ENCODE data around the gene CTBP2. TPM values are rescaled to one million over a fixed set of nuclear protein-coding genes. Genes with fewer than 3 reads are reported as not detected.

Gene CTBP2
- total RNA-seq, 1 experiment from 2014 or later: 97.2 TPM

GRCh38 chr10:125011926-125012705 is 148.2 kb downstream of the CTBP2 start:
- no peaks in the 10 kb centered on the region for H3K9me3 Mint-ChIP-seq (ENCODE audit: unreplicated experiment)
- POLR2A ChIA-PET: no interaction called here
- TF ChIP-seq, protein P1, sequence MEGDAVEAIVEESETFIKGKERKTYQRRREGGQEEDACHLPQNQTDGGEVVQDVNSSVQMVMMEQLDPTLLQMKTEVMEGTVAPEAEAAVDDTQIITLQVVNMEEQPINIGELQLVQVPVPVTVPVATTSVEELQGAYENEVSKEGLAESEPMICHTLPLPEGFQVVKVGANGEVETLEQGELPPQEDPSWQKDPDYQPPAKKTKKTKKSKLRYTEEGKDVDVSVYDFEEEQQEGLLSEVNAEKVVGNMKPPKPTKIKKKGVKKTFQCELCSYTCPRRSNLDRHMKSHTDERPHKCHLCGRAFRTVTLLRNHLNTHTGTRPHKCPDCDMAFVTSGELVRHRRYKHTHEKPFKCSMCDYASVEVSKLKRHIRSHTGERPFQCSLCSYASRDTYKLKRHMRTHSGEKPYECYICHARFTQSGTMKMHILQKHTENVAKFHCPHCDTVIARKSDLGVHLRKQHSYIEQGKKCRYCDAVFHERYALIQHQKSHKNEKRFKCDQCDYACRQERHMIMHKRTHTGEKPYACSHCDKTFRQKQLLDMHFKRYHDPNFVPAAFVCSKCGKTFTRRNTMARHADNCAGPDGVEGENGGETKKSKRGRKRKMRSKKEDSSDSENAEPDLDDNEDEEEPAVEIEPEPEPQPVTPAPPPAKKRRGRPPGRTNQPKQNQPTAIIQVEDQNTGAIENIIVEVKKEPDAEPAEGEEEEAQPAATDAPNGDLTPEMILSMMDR (IDR thresholded peaks at IDR 0.05; ENCODE audit: insufficient read depth in 1 of 2, low read depth in 1 of 2, low read length in 1 of 2, severe bottlenecking in 1 of 2, unreplicated experiment in 1 of 2): no peak
- no peaks in the 10 kb centered on the region for H3K4me1 Mint-ChIP-seq (ENCODE audit: low read depth, unreplicated experiment)
- intact Hi-C loops (cut with micrococcal nuclease; ENCODE audit: unreplicated experiment): no loop called here
- peak overlapping the region; percentile 7 for H3K27ac Mint-ChIP-seq (ENCODE audit: unreplicated experiment)
- Histone ChIP-seq H3K27me3 (replicated peaks; ENCODE audit: control insufficient read depth, insufficient read depth, low read length) (no peaks in the 10 kb centered on the region), H3K4me3 (ENCODE audit: low read depth, low read length) (no peak overlapping the region), H3K9me3 (no peaks in the 10 kb centered on the region), H3K4me1 (no peaks in the 10 kb centered on the region), H3K36me3 (ENCODE audit: control insufficient read depth, insufficient read depth, low read length) (peaks cover 3% of the 10 kb centered on the region; the same call in 1 of the 2 replicates)
- H3K36me3 Mint-ChIP-seq (ENCODE audit: insufficient read depth, unreplicated experiment): peaks cover 49% of the 10 kb centered on the region
- H3K4me3 Mint-ChIP-seq (ENCODE audit: unreplicated experiment): no peak overlapping the region
- no peak for DNase-seq
- H3K27me3 Mint-ChIP-seq (ENCODE audit: insufficient read depth, unreplicated experiment): no peaks in the 10 kb centered on the region
- CTCF ChIA-PET: no interaction called here
- no TSS peak for BruUV-seq (replicated peaks)

DNA sequence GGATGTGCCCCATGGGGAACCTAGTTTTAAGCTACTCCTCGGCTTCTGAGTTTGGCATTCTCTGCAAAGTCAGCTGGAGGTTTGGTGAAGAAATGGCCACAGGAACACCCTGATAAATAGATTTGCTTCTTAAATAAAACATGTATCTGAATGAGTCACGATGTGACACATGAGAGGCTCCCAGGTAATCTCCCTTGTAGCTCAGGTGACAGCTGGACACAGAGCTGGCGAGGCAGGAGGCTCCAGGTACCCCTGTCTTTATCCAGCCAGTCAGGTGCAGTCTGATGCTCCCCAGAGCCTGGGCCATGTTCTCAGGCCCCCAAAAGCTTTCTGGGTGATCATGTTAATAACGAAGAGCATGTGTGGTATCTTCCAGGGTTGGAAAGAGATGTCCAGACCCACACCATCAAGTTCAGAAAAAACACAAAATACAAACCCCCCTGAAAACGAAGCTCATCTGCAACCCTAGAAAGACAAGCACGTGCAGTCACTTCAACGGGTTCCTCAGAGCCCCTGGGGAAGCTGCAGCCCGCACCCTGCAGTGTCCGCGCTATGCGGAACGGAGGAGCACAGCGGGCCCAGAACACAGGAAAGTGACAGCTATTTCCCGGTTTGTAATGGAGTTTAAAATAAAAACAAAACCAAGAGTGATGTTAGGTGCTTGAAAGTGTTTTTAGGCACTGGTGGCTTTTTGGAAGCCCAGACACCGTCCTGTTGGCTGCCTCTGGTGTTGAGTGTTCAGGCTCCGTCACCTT is 149.0 kb downstream of the CTBP2 start:
- TF ChIP-seq, protein P1 (IDR thresholded peaks at IDR 0.05; ENCODE audit: insufficient read depth in 1 of 2, low read depth in 1 of 2, low read length in 1 of 2, severe bottlenecking in 1 of 2, unreplicated experiment in 1 of 2): no peak
- peak overlapping the region; percentile 7 for H3K27ac Mint-ChIP-seq (ENCODE audit: unreplicated experiment)
- H3K4me1 Mint-ChIP-seq (ENCODE audit: low read depth, unreplicated experiment): no peaks in the 10 kb centered on the region
- Histone ChIP-seq H3K36me3 (ENCODE audit: control insufficient read depth, insufficient read depth, low read length) (0 out of 2 replicates have a peak, but pooled peaks cover 1% of the 10 kb centered on the region), H3K27me3 (replicated peaks; ENCODE audit: control insufficient read depth, insufficient read depth, low read length) (no peaks in the 10 kb centered on the region), H3K4me1 (no peaks in the 10 kb centered on the region), H3K9me3 (no peaks in the 10 kb centered on the region), H3K4me3 (ENCODE audit: low read depth, low read length) (no peak overlapping the region)
- H3K27me3 Mint-ChIP-seq (ENCODE audit: insufficient read depth, unreplicated experiment): no peaks in the 10 kb centered on the region
- no peak for DNase-seq
- H3K4me3 Mint-ChIP-seq (ENCODE audit: unreplicated experiment): no peak overlapping the region
- peaks cover 57% of the 10 kb centered on the region for H3K36me3 Mint-ChIP-seq (ENCODE audit: insufficient read depth, unreplicated experiment)
- no TSS peak for BruUV-seq (replicated peaks)
- ChIA-PET POLR2A (interaction anchor here (1.1 kb wide), 1 partner anchor 852 kb away, joined by 4 read pairs; no protein-coding TSS in a partner anchor), CTCF (no interaction called here)
- no peaks in the 10 kb centered on the region for H3K9me3 Mint-ChIP-seq (ENCODE audit: unreplicated experiment)
- intact Hi-C loops (cut with micrococcal nuclease; ENCODE audit: unreplicated experiment): no loop called here

- Mint-ChIP-seq H3K27ac (ENCODE audit: unreplicated experiment) (peak overlapping the region; percentile 12), H3K4me1 (ENCODE audit: low read depth, unreplicated experiment) (no peaks in the 10 kb centered on the region), H3K27me3 (ENCODE audit: insufficient read depth, unreplicated experiment) (no peaks in the 10 kb centered on the region), H3K36me3 (ENCODE audit: insufficient read depth, unreplicated experiment) (peaks cover 54% of the 10 kb centered on the region), H3K9me3 (ENCODE audit: unreplicated experiment) (no peaks in the 10 kb centered on the region), H3K4me3 (ENCODE audit: unreplicated experiment) (no peak overlapping the region)
- Histone ChIP-seq H3K9me3 (no peaks in the 10 kb centered on the region), H3K4me1 (no peaks in the 10 kb centered on the region), H3K27me3 (replicated peaks; ENCODE audit: control insufficient read depth, insufficient read depth, low read length) (no peaks in the 10 kb centered on the region), H3K4me3 (ENCODE audit: low read depth, low read length) (no peak overlapping the region), H3K36me3 (ENCODE audit: control insufficient read depth, insufficient read depth, low read length) (0 out of 2 replicates have a peak, but pooled peaks cover 1% of the 10 kb centered on the region)
- DNase-seq: no peak
- TF ChIP-seq, protein P1 (IDR thresholded peaks at IDR 0.05; ENCODE audit: insufficient read depth in 1 of 2, low read depth in 1 of 2, low read length in 1 of 2, severe bottlenecking in 1 of 2, unreplicated experiment in 1 of 2): no peak
- intact Hi-C loops (cut with micrococcal nuclease; ENCODE audit: unreplicated experiment): no loop called here
- BruUV-seq (replicated peaks): no TSS peak
- POLR2A ChIA-PET: interaction anchor here (1.1 kb wide), 1 partner anchor 851 kb away, joined by 4 read pairs; no protein-coding TSS in a partner anchor
- CTCF ChIA-PET: no interaction called here
Measured at GRCh38 chr10:125010362-125010761, 150.0 kb downstream of the CTBP2 start.
